ENCODE results near the gene CLIP4. TPM values are rescaled to one million over a fixed set of nuclear protein-coding genes. Genes with fewer than 3 reads are reported as not detected.

The CLIP4 gene
- total RNA-seq, 2 experiments from 2014 or later: 36.2 to 42.6 TPM

DNA sequence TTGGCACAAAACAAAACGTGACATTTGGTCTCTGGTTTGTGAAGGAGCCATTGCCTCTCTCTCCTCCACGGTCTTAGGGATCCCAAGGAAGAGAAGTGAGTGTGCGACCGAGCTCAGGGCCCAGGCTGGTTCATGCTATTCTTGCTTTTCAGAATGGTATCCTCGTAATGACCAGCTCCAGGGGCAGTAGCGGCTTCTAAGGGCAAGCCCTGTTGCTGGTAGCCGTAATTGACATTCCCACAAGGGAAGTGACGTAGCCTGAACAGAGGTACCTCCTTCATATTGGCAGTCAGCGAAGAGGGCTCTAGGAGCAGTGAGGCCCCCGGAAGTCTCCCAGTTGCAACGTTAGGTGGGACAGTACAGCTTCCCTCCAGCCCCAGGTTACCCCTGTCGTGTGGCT, 77.9 kb downstream of the CLIP4 start:
- Mint-ChIP-seq H3K27ac (no peak overlapping the region), H3K9me3 (peaks cover under 1% of the 10 kb centered on the region), H3K4me1 (peaks cover 10% of the 10 kb centered on the region), H3K4me3 (no peak overlapping the region), H3K36me3 (peaks cover 1% of the 10 kb centered on the region), H3K27me3 (peaks cover 2% of the 10 kb centered on the region)
- ATAC-seq (ENCODE audit: low read depth) (no peak), DNase-seq (no peak)
- POLR2A ChIA-PET: no interaction called here

DNA sequence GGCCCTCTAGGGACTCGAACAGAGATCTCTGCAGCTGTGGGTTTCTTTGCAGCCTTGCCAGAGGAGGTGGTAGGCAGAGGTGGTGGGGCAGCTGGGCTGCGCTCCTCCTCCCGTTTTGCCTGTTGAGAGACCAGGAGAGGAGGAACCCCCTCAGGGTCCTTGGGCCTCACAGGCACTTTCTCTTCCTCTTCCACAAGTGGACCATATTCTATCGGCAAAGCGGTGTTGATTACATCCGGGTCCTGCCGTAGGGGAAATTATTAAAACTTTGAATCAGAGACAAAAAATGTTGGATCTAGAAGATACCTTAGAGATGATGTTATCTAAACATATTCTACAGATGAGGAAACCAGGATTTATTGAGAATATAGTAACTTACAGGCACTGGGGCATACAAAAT, 78.5 kb downstream of the CLIP4 start:
- Mint-ChIP-seq H3K4me3 (no peak overlapping the region), H3K4me1 (peaks cover 9% of the 10 kb centered on the region), H3K36me3 (no peaks in the 10 kb centered on the region), H3K9me3 (no peaks in the 10 kb centered on the region), H3K27me3 (peaks cover 2% of the 10 kb centered on the region), H3K27ac (no peak overlapping the region)
- DNase-seq (no peak), ATAC-seq (ENCODE audit: low read depth) (no peak)
- POLR2A ChIA-PET: no interaction called here

DNA sequence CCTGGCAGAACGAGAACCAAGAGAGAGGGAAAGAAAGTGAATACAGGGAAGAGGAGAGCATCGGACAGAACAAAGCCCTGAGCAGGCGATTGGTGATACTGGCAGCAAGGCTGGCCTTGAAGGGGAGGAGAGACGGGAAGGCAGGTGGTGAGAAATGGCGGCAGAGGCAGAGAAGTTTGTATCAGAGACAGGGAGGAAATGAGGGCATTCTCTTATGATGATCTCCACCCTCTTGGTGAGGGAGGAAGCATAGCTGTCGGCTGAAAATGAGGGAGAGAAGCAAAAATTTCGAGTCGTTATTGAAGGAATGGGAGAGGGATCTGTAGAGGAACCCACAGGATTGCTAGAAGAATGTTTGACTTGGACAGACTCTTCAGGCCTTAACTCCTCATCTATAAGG, 80.6 kb downstream of the CLIP4 start:
- no peak for DNase-seq
- Mint-ChIP-seq H3K9me3 (no peaks in the 10 kb centered on the region), H3K27me3 (peaks cover 2% of the 10 kb centered on the region), H3K36me3 (no peaks in the 10 kb centered on the region), H3K4me3 (no peak overlapping the region), H3K4me1 (peaks cover 1% of the 10 kb centered on the region), H3K27ac (no peak overlapping the region)
- POLR2A ChIA-PET: no interaction called here
- no peak for ATAC-seq (ENCODE audit: low read depth)

DNA sequence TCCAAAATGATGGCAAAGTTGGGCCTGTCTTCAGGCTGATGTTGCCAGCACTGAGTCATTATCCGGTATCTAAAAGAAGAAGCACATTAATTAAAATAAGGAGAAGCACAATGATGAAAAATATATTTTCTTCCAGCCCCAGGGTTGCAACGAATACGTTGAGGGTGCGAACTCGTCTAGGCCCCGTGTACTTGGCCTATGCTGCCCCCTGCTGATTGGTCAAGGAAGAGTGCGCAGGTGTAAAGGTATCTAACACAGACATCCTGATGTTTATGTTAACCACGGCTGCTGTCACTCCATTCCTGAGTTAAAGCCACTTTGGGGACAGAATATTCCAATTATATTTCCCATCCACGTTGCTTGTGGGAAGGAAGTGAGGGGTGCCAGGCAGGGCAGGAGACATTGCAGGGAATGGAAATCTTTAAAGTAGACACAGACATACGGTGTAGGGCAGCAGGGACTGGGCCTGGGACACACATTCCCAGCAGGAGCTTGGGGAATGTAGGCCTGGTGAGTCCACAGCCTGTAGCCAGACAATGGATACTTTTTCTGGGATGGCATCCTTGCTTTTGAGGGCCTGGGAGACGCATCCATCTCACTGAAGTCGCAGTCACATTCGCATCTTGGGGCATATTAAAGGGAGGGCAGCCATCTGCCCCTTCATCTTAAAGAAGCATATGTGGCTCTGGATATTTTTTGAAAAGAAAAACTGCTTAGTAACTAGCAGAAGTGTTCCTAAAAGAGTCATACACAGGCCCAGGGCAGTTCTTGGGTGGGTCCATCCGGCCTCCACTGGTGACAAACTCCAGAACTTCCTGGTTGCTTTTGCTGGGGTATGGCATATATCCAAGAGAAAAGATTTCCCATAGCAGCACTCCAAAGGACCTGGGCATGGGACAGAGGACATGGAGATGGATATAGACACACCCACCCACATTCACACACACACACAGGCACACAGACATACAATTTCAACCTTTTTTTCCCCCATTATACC, 81.9 kb downstream of the CLIP4 start:
- ATAC-seq (ENCODE audit: low read depth) (peak; percentile 88), DNase-seq (peak; percentile 80)
- Mint-ChIP-seq H3K27ac (no peak overlapping the region), H3K4me1 (peaks cover 1% of the 10 kb centered on the region), H3K27me3 (peaks cover 2% of the 10 kb centered on the region), H3K36me3 (no peaks in the 10 kb centered on the region), H3K4me3 (no peak overlapping the region), H3K9me3 (no peaks in the 10 kb centered on the region)
- POLR2A ChIA-PET: no interaction called here

DNA sequence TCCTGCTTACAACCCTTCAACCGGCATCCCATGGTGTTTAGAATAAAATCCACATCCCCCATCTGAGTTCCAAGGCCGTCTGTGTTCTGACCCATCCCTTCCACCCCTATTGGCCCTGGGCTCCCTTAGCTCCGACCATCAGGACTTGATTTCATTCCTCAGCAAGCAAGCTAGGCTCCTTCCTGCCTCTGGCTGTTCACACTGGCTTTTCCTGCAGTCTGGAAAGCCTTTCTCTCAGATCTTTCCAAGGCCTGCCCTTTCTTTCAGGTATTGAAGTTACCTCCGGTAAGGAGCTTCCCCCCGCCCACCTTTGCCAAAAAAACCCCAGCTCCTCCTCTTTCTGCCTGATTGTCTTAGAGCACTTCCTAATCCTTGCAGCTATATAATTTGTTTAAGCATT, 86.8 kb downstream of the CLIP4 start:
- H3K4me1 Mint-ChIP-seq: peaks cover under 1% of the 10 kb centered on the region
- ATAC-seq (ENCODE audit: low read depth) (no peak), DNase-seq (no peak)
- no peak overlapping the region for H3K27ac Mint-ChIP-seq
- H3K27me3 Mint-ChIP-seq: no peaks in the 10 kb centered on the region
- no peaks in the 10 kb centered on the region for H3K36me3 Mint-ChIP-seq
- POLR2A ChIA-PET: no interaction called here
- H3K9me3 Mint-ChIP-seq: no peaks in the 10 kb centered on the region
- no peak overlapping the region for H3K4me3 Mint-ChIP-seq

DNA sequence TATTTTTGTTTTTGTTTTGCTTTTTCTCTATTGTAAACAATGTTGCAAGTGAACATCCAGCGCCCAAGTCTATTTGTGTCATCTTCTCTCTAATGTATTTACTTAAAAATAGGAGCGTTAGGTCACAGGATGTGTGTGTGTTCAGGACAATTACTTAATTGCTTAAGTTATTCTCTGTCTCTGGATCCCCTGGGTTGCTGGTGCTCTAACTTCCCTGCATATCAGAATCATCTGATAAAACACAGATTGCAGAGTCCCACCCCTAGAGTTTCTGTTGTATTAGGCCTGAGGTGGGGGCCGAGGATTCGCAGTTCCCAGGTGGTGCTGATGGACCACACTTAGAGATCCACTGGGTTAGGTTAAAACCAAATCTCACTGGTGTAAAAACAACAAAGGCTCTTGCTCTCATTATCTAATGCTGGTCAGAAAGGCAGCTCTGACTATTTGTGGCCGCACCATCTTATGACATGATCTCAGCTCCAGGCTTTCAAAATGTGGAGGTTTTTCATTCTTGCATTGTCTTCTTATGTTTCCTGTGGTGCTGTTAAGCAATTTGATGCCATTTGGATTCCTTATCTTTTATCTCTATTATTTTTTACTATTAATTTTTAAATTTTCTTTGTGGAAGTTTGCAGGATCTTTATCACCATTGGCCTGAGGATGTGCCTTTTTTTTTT, 87.7 kb downstream of the CLIP4 start:
- Mint-ChIP-seq H3K36me3 (no peaks in the 10 kb centered on the region), H3K27me3 (no peaks in the 10 kb centered on the region), H3K27ac (no peak overlapping the region), H3K9me3 (no peaks in the 10 kb centered on the region), H3K4me1 (no peaks in the 10 kb centered on the region), H3K4me3 (no peak overlapping the region)
- DNase-seq (no peak), ATAC-seq (ENCODE audit: low read depth) (no peak)
- POLR2A ChIA-PET: no interaction called here

DNA sequence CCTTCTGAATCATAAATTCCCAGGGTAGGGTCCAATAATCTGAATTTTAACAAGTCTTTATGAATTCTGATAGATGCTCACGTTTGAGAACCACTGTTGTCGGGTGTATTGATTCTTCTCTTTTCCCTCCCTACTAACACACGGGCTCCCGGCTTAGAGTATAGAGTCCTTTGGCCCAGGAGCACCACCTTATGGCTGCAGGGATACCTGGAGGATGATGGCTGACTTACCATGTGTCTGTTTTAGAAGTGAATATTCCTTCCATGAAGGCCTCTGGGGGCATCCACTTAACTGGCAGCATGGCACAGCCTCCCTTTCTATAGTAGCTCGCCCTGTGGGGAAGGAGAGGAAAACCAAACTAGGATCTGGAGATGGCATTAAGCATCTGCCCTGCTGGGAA, 91.7 kb downstream of the CLIP4 start:
- POLR2A ChIA-PET: no interaction called here
- Mint-ChIP-seq H3K27me3 (no peaks in the 10 kb centered on the region), H3K36me3 (no peaks in the 10 kb centered on the region), H3K27ac (no peak overlapping the region), H3K4me1 (no peaks in the 10 kb centered on the region), H3K4me3 (no peak overlapping the region), H3K9me3 (no peaks in the 10 kb centered on the region)
- no peak for DNase-seq
- no peak for ATAC-seq (ENCODE audit: low read depth)

DNA sequence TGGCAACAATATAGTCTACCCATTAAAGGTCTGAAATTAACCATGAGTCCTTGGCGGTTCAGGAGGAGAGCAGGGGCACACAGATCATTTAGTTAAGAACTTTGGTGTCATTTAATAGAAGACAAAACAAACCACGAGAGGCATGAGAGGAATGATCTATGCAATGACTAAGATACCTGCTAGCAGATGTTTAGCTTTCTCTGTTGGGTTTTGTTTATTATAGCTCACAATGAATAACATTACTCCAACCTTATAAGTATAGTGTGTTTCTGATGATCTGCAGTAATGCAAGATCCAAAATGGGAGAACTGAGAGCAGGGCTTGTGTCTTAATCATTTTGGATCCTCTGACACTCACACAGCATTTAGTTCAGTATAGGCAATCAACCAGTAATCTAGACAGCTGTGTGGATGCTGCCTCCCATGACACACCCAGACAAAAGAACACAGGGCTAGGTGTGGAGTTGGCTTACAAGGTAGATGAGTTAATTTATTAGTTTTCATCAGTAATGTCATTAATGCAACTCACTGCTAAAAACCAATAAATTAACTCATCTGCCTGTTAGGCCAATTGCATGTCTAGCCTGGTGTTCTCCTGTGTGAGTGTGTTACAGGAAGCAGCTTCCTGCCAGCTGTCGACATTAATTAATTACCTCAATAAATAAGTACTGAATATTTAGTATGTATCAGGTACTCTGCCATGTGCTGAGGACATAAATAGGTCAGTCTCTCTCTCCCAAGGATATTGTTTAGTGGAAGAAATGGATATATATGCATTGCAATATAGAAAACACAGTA, 92.3 kb downstream of the CLIP4 start:
- POLR2A ChIA-PET: no interaction called here
- DNase-seq: no peak
- no peaks in the 10 kb centered on the region for H3K36me3 Mint-ChIP-seq
- no peak overlapping the region for H3K27ac Mint-ChIP-seq
- H3K9me3 Mint-ChIP-seq: no peaks in the 10 kb centered on the region
- no peaks in the 10 kb centered on the region for H3K27me3 Mint-ChIP-seq
- no peaks in the 10 kb centered on the region for H3K4me1 Mint-ChIP-seq
- no peak overlapping the region for H3K4me3 Mint-ChIP-seq
- no peak for ATAC-seq (ENCODE audit: low read depth)

DNA sequence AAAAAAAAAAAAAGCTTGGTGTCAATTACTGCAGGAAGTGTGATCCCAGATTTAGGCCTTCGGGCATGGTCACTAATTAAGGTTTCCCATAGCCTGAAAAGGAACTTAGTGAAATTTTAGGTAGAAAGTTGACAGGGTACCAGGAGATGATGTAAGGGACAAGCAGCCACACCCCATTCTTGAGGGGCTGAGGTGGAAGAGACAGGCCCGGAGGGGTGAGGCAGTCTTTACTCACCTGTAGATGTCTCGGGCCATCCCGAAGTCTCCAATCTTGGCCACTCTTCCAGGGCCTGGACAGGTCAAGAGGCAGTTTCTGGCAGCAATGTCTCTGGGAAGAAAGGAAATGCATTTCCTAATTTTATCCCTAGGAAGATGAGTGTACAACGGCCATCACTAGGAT, 94.3 kb downstream of the CLIP4 start:
- ATAC-seq (ENCODE audit: low read depth) (no peak), DNase-seq (no peak)
- no peak overlapping the region for H3K4me3 Mint-ChIP-seq
- no peaks in the 10 kb centered on the region for H3K27me3 Mint-ChIP-seq
- H3K9me3 Mint-ChIP-seq: no peaks in the 10 kb centered on the region
- H3K27ac Mint-ChIP-seq: no peak overlapping the region
- POLR2A ChIA-PET: no interaction called here
- H3K36me3 Mint-ChIP-seq: no peaks in the 10 kb centered on the region
- no peaks in the 10 kb centered on the region for H3K4me1 Mint-ChIP-seq

DNA sequence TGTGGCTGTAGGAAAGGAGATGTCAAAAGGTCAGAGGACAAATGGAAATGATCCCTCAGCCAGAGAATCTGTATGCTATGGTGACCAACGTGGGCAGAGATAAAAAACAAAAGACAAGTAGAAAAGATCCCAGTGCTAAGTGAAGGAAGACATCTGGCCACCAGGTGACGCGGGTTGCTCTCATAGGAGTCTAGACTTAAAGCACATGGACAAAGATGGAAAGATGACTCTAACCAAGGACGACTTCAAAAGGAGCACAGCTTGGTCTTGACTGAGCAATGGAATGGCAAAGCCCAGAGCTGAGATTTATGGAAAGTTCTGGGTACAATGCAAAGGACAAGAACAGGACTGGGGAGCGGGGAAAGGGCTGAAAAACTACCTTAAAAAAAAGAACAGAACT, 96.8 kb downstream of the CLIP4 start:
- DNase-seq (no peak), ATAC-seq (ENCODE audit: low read depth) (no peak)
- Mint-ChIP-seq H3K27ac (no peak overlapping the region), H3K36me3 (no peaks in the 10 kb centered on the region), H3K27me3 (no peaks in the 10 kb centered on the region), H3K4me3 (no peak overlapping the region), H3K4me1 (no peaks in the 10 kb centered on the region), H3K9me3 (no peaks in the 10 kb centered on the region)
- POLR2A ChIA-PET: no interaction called here

DNA sequence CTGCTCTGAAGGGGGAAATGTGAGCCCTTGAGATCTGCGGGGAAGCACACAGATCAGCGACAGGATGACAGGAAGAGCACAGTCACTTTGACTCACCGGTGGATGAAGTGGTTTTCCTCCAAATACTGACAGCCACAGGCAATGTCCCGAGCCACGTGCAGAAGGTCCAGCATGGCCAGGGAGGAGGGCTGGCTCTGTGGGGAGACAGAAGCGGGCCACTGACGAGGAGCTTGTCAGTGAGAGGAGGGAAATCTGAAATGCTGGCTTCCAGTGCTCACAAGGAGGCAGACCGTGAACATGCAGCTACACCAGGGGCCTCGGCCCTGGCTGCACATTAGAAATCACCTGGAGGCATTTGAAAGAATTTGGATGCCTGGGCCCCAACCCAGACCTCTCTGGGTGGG, 98.7 kb downstream of the CLIP4 start:
- H3K4me1 Mint-ChIP-seq: no peaks in the 10 kb centered on the region
- DNase-seq: no peak
- no peaks in the 10 kb centered on the region for H3K36me3 Mint-ChIP-seq
- no peak for ATAC-seq (ENCODE audit: low read depth)
- no peaks in the 10 kb centered on the region for H3K27me3 Mint-ChIP-seq
- no peak overlapping the region for H3K4me3 Mint-ChIP-seq
- no peak overlapping the region for H3K27ac Mint-ChIP-seq
- POLR2A ChIA-PET: no interaction called here
- H3K9me3 Mint-ChIP-seq: no peaks in the 10 kb centered on the region

DNA sequence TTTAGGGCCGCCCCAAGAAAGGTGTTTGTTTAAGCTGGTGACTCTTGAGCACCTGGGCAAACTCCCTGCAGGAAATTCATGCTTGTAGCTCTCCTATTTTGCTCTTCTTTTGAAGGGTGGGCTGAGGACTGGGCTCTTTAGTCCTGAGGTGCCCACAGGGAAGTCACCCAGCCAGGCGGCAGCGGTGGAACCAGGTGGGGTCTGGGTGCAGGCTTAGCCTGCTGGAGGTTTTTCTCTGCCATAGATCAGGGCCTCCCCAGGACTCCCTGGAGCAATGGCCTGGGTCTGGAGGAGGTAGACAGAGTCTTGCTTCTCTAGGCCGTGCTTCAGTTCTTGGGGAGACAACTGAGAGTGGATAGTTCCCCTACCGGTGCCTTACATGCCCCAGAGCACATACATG, 99.9 kb downstream of the CLIP4 start:
- Mint-ChIP-seq H3K27me3 (no peaks in the 10 kb centered on the region), H3K36me3 (no peaks in the 10 kb centered on the region), H3K9me3 (no peaks in the 10 kb centered on the region), H3K4me3 (no peak overlapping the region), H3K27ac (no peak overlapping the region), H3K4me1 (no peaks in the 10 kb centered on the region)
- DNase-seq: no peak
- no peak for ATAC-seq (ENCODE audit: low read depth)
- POLR2A ChIA-PET: no interaction called here

DNA sequence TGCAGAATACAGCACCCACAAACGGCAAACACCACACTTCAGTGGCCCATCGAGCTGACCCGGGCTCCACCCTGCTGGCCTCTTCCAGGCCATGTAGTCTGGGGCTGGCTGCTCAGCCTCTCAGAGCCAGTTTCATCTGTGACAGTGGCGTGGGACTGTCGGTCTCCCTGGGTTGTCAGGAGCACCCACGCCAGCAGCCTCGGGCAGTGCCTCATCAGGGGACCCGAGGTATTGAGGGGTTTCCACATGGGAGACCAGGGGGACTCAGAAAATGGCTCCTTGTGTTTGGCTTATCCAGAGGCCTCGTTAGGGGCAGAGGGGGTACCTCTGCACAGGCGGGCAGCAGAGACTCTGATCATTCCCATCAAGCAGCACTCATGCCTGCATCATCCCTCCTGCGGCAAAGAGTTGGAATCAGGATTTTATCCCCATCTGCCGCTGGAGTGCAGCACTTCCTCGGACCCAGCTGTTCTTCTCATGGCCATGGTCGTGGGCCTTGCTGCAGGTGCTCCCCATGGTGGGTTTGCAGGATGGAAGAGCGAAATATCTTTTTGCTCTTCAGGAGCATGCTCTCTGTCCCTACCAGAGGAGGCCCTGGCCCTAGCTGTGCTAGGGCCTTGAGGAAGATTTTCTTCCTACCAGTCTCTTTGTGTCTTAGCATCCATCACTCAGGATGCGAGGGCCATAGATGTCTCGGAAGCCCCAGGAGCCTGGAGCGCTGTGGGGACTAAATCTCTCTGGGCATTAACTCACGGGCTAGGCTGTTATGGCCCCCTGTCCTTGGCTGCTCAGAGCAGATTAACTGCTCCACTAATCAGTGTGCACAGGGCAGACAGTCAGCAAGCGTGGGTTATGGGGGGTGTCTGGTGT, 100.8 kb downstream of the CLIP4 start:
- H3K4me1 Mint-ChIP-seq: no peaks in the 10 kb centered on the region
- no peak overlapping the region for H3K4me3 Mint-ChIP-seq
- no peak overlapping the region for H3K27ac Mint-ChIP-seq
- ATAC-seq (ENCODE audit: low read depth) (no peak), DNase-seq (no peak)
- no peaks in the 10 kb centered on the region for H3K36me3 Mint-ChIP-seq
- no peaks in the 10 kb centered on the region for H3K27me3 Mint-ChIP-seq
- POLR2A ChIA-PET: no interaction called here
- H3K9me3 Mint-ChIP-seq: no peaks in the 10 kb centered on the region

Measured in activated naive CD8-positive, alpha-beta T cell treated with anti-CD3 and anti-CD28 coated beads, Interleukin-2, amount 10 ng/mL, durations not matched to agents 7 days and 5 days (primary cell).